GM12801 (cell line): ENCODE data around the gene CNPY4.

Experiments used
- TF ChIP-seq, protein P1 (sequence below): IDR thresholded peaks from one replicate; pipeline ENCODE4 v1.5.1; 2011; ENCODE audit warnings: control low read depth; ENCODE audit not compliant: insufficient read length; ENCODE audit errors: extremely low read depth

The CNPY4 gene

DNA sequence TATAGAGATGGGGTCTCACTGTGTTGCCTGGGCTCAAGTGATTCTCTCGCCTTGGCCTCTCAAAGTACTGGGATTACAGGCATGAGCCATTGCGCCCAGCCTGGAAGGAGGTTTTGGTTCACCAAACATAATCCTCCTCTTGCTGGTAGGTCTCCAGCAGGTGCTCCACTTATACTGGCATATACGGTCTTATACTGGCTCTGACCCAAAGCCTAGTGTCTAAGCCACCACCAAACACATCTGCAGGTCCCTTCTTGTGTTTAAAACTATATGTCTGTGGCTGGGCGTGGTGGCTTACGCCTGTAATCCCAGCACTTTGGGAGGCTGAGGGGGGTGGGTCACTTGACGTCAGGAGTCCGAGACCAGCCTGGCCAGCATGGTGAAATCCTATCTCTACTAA lies 12.7 kb downstream of the CNPY4 start:
- TF ChIP-seq, protein P1, sequence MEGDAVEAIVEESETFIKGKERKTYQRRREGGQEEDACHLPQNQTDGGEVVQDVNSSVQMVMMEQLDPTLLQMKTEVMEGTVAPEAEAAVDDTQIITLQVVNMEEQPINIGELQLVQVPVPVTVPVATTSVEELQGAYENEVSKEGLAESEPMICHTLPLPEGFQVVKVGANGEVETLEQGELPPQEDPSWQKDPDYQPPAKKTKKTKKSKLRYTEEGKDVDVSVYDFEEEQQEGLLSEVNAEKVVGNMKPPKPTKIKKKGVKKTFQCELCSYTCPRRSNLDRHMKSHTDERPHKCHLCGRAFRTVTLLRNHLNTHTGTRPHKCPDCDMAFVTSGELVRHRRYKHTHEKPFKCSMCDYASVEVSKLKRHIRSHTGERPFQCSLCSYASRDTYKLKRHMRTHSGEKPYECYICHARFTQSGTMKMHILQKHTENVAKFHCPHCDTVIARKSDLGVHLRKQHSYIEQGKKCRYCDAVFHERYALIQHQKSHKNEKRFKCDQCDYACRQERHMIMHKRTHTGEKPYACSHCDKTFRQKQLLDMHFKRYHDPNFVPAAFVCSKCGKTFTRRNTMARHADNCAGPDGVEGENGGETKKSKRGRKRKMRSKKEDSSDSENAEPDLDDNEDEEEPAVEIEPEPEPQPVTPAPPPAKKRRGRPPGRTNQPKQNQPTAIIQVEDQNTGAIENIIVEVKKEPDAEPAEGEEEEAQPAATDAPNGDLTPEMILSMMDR, result no peak

DNA sequence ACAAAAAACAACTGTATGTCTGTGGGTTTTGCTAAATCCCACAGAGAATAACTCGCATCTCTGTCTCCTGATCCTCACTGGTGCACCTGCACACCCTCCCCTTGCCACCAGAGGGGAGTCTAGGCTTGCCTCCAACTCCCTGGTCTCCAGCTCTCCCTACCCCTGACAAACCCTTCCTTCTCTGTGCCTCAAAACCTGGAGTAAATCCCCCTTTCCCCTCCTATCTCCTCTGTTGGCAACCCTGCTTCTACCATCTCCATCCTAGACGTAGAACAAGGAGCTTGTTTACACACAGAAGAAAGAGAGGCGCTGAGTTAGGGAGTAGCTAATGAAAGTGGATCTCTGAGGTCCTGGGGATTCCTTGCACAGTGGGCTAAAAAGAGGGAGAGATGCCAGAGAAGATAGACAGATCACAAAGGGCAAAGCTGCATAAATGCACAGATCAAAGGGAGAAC lies 13.3 kb downstream of the CNPY4 start:
- TF ChIP-seq, protein P1, result peak; percentile 39

DNA sequence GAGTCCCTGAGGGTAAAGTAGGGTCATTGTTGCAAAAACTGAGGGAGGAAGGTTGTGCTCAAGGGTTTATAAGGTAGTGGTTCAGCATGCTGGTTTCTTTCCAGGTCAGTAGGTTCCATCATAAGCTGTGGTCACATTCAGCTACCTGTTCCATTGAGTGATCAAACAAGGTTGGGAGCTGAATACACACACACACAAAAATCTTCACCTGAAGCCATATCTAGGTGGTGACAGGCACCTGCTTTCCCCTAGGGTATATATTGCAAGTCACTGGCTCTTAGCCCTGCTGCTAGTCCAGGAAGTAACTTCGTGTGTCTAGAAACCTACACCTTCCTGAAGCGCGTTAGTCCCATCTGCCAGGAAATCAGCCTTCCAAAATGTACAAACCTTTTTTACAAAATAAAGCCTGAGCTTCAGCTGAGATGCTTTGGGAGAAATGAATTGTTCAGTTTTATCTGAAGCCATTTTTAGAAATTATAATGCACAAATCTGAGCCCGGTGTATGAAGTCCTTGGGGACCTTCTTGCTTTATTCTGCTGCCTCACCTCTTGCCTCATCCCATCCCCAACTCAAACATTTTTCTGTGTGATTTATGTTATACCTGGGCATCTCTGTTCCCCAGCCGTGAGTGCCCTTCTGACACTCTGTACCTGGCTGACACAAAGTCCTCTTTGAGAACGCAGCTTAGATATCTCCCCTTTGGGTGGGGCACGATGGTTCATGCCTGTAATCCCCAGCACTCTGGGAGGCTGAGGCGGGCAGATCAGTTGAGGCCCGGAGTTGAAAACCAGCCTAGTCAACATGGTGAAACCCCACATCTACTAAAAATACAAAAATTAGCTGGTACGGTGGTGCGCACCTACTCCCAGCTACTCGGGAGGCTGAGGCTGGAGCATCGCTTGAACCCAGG lies 18.7 kb downstream of the CNPY4 start:
- TF ChIP-seq, protein P1, result no peak

DNA sequence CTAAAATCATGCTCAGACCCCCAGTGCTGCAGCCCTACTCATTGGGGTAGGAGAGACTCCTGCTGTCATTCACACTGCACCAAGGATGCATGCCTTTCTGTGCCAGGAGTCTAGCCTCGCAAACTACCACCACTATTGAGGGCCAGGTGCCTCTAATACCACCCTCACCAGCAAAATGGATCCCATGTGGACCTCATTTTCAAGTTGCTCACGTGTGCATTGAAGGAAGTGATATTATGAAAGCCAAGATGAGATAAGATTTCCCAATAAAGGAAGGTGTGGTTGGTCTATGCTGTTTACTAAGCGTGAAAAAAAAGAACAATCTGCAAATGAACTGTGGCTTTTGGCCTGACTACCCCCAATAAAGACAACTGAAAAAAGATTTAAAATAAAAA lies 22.1 kb downstream of the CNPY4 start:
- TF ChIP-seq, protein P1, result no peak

DNA sequence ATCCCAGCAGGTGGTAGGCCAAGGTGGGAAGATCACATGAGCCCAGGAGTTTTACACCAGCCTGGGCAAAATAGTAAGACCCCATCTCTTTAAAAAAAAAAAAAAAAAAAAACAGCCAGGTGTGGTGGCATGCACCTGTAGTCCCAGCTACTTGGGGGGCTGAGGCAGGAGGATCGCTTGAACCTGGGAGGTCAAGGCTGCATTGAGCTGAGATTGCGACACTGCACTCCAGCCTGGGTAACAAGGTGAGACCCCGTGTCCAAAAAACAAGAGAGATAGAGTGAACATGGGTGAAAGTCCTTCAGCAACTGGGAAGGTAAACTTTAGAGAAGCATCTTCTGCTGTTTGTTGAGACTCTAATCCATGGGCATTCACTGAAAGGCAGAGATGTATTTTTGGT lies 23.0 kb downstream of the CNPY4 start:
- TF ChIP-seq, protein P1, result no peak

DNA sequence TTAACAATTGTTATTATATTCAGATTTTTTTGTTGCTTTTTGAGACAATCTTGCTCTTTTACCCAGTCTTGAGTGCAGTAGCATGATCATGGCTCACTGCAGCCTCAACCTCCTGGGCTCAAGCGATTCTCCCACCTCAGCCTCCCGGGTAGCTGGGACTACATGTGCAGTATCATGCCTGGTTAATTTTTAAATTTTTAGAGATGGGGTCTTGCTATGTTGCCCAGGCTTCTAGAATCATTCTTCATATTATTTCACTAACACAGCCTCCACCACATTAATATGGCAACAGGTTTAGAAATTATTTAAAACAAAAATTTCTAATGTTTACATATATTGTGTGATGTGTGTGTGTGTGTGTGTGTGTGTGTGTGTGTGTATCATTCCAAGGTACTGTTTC lies 27.8 kb downstream of the CNPY4 start:
- TF ChIP-seq, protein P1, result no peak

DNA sequence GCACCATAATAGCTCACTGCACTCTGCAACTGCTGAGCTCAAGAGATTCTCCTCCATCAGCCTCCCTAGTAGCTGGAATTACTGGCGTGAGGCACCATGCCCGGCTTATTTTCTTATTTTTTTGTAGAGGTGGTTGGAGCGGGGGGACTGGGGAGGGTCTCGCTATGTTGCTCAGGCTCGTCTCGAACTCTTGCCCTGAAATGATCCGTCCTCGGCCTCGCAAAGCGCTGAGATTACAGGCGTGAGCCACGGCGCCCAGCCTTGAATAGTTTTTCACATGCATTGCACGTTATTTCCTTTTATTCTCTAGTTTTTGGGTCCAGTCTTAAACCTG lies 28.8 kb downstream of the CNPY4 start:
- TF ChIP-seq, protein P1, result no peak
